GM18870 (cell line): ENCODE data around the gene FAM81A.
"Not testable (repeated sequence)": the region's sequence is repeated elsewhere in the genome, so short reads cannot be mapped to it uniquely, and the experiment has no call there.

Source experiments
- ATAC-seq: cut with Tn5 transposase; IDR thresholded peaks from one replicate; pipeline ENCODE4 v1.9.1; 2021; ENCODE audit warnings: moderate library complexity; ENCODE audit not compliant: unreplicated experiment

Gene FAM81A

GRCh38 chr15:59437817-59438624, at the start of gene FAM81A:
Gene FAM81A, plus strand, starts transcription at chr15:59438186. Its CDS starts 20,441 bp downstream, at chr15:59458627.
- ATAC-seq = no peak

GRCh38 chr15:59388670-59389069, 49.3 kb upstream of the FAM81A start:
- no peak for ATAC-seq

GRCh38 chr15:59392299-59392698, 45.7 kb upstream of the FAM81A start:
- no peak for ATAC-seq

- no peak for ATAC-seq
Observed at GRCh38 chr15:59394166-59394661, 43.8 kb upstream of the FAM81A start.

GRCh38 chr15:59396211-59396610, 41.8 kb upstream of the FAM81A start:
- no peak for ATAC-seq

- no peak for ATAC-seq
Observed at GRCh38 chr15:59396679-59397078, 41.3 kb upstream of the FAM81A start.

GRCh38 chr15:59398220-59398619, 39.8 kb upstream of the FAM81A start:
- no peak for ATAC-seq

- ATAC-seq = peak; percentile 69
Observed at GRCh38 chr15:59399465-59400102, 38.4 kb upstream of the FAM81A start.

GRCh38 chr15:59400103-59400813, 37.7 kb upstream of the FAM81A start:
- no peak for ATAC-seq

- ATAC-seq = not testable (repeated sequence)
Observed at GRCh38 chr15:59401051-59401823, 36.7 kb upstream of the FAM81A start.

GRCh38 chr15:59401824-59402569, 36.0 kb upstream of the FAM81A start:
- no peak for ATAC-seq

- no peak for ATAC-seq
Observed at GRCh38 chr15:59405079-59405478, 32.9 kb upstream of the FAM81A start.

- ATAC-seq = no peak
Observed at GRCh38 chr15:59406446-59406845, 31.5 kb upstream of the FAM81A start.

- ATAC-seq = no peak
Observed at GRCh38 chr15:59407946-59408345, 30.0 kb upstream of the FAM81A start.

- no peak for ATAC-seq
Observed at GRCh38 chr15:59410391-59410896, 27.5 kb upstream of the FAM81A start.

- ATAC-seq = no peak
Observed at GRCh38 chr15:59413577-59413976, 24.4 kb upstream of the FAM81A start.

- ATAC-seq = no peak
Observed at GRCh38 chr15:59416816-59417215, 21.2 kb upstream of the FAM81A start.

- no peak for ATAC-seq
Observed at GRCh38 chr15:59419170-59419569, 18.8 kb upstream of the FAM81A start.

GRCh38 chr15:59420108-59420507, 17.9 kb upstream of the FAM81A start:
- no peak for ATAC-seq
